GM10847 (cell line): Measurements from ENCODE around the gene SDK1.

Source experiments
- POLR2A ChIP-seq: IDR thresholded peaks from 2 replicates; pipeline ENCODE4 v1.6.1; 2011; ENCODE audit not compliant: insufficient read length; ENCODE audit errors: extremely low read depth

The SDK1 gene

DNA sequence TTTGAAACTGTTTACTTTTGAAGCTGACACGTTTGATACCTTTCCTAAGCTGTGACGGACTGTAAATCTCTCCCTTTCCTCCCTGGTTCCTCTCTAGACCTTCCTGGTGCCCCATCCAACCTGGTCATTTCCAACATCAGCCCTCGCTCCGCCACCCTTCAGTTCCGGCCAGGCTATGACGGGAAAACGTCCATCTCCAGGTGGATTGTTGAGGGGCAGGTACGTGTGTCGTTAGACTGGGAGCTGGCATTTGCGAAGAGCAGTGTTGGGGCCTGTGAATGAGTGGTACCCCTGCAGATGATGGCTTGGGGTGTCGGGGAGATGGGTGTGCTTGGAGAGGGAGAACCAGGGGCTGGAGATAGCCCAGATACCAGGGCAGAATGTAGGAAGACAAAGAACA lies 778.3 kb downstream of the SDK1 start:
- TF ChIP-seq POLR2A = no peak

DNA sequence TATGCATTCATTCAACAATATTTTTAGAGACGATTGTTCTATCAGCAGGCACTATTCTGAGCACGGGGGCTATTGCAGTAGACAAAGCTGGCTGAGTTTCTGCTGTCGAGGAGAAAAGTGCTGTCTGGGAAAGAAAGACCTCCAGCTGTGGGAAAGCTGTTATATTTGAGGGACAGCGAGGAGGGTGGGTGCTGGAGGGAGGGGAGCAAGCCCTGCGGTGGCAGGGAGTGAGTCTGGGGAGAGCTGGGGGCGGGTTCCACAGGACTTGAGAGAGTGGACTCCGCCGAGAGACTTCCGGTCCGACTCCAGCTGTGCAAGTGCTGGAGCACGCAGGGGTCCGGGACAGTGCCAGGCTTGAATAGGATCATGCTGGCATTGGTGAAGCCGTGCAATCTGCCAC lies 778.9 kb downstream of the SDK1 start:
- no peak for TF ChIP-seq POLR2A

DNA sequence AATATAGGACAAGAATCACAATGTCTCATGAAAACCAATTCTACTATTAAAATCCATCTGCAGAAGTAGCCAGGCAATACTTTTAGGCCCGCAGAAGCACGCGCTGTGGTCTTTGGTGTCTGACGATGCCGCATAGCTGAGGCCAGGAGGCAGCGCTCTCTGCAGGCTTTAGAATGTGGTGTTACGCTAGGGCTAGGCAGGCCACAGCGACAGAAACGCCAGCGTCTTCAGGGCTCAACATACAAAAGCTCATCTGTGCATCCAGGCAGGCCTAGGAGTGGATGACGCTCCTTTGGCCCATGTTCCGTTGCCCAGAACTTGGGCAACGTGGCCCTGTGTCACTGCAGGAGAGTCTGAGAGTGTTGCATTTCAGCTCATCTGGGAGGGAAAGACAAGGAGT lies 779.9 kb downstream of the SDK1 start:
- TF ChIP-seq POLR2A = no peak

DNA sequence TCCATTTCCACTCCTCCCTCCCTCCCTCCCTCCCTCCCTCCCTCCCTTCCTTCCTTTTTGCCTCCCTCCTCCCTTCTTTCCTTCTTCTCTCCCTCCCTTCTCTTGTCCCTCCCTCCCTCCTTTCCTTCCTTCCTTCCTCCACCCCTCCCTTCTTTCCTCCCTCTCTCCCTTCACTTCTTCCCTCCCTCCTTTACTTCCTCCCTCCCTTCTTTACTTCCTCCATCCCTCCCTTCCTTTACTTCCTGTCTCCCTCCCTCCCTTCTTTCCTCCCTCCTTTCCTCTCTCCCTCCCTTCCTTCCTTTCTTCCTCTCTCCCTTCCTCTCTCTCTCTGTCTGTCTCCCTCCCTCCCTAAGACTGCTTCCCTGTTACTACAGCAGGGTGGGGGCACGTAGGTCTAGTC lies 782.5 kb downstream of the SDK1 start:
- no peak for TF ChIP-seq POLR2A

DNA sequence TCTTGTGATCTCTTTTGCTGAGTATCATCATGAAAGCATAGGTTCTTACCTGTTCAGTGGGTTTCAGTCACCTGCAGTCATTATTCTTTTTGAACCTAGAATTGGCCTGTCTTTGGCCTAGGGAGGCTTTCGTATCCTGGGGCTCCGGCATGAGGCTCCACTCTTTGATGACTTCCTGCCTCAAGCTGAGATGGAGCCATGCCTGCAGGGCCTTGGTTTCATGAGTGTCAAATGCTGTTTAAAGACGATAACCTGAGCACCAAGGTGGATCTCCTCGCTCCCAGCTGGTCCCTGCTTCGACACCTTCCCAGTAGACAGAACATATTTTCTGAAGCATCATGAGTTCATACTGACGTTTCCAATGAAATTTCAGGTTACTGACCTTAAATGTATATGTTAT lies 783.2 kb downstream of the SDK1 start:
- no peak for TF ChIP-seq POLR2A

DNA sequence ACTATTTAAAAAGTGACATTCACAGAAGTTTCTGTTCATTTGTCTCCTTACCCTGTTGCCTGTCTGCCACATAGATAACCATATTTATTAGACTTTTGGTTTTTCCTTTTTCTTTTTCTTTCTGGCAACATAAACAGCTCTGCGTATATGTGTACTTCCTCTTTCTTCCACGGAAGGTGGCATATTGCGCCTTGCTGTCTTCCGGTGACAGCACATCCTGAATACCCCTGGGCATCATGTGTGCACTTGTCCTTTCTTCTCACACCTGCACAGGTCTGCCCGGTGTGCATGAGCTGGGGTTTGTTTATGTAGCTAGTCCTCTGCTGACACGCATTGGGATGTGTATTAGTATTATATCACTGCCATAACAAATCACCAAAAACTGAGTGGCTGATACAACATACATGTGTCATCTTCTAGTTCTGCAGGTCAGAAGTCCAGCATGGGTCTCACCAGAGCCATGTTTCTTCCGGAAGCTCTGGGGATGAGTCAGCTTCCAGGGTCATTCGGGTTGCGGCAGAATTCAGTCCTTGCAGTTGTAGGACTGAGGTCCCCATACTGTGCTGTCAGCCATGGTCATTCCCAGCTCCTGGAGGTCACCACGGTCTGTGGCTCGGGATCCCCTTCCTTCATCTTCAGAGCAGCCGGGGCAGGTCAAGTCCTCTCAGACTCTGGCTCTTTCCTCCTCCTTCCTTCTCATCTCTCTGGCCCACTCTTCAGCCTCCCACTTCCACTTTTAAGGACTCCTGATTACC lies 785.1 kb downstream of the SDK1 start:
- TF ChIP-seq POLR2A = no peak

DNA sequence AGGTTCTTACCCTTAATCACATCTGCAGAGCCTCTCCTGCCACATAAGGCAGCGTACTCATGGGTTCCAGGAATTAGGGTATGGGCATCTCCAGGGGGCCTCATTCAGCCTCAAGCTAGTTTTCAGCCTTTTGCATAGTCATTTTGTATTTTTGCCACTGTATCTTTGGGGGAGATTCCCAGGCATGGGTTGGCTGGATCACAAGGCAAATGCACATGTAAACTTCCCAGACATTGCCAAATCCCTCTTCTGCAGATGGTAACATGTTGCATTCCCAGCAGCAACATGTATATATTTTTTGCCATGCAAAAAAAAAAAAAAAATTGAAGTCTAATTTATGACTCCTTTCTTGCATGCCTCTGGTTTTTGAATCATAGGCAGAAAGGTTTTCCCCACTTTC lies 785.7 kb downstream of the SDK1 start:
- TF ChIP-seq POLR2A = no peak

DNA sequence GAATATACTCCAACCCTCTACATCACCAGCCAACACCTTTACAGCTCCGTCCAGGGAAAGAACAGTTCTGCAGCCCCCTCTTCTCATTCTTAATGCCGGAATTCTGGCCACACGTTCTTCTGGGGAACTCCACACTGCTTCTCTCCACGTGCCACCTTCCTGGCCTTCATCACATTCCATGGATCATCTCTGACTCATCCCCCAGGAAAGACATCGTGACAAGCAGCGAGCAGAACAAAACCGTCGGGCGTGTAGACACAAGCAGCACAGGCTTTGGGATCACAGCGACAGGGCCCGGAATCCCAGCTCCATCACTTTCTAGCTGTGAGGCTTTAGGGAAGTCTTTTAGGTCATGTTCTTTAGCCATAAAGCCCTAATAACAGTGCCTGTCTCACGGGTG lies 790.7 kb downstream of the SDK1 start:
- no peak for TF ChIP-seq POLR2A

DNA sequence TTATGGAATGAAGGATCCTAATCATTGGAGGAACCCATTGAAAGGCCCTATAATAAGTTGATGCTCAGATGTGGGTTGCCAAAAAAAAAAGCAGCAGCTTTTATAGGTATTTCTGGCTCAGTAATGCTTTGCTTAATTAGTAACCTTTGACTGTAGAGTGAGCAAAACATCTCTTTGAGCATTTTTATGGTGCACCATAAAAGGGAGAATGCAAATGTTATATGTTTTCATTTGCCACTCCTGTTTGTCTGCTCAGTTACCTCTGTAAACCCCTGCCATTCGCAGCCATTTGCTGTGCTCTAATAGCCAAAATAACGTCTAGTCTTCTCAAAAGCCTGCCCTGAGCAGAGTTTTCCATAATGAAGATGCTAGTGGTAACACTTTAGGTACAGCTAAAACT lies 792.0 kb downstream of the SDK1 start:
- no peak for TF ChIP-seq POLR2A

DNA sequence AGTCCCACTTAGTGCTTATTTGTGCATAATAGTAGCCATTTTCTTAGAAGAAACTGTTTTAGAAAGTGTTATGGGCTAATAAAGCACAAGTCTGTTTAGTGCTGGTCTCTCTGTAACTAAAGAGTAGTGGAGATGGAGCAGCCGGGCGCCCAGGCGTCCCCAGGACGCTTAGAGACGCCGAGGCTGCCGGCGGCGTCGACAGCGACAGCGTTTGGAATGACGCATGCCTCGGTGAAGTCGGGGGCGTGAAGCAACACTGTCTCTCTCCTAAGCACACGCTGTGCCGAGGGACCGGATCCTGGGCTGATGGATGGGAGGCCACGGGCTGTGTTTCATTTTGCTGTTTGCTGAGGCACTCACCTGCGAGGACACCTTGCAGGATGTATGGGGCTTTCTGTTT lies 792.4 kb downstream of the SDK1 start:
- no peak for TF ChIP-seq POLR2A

DNA sequence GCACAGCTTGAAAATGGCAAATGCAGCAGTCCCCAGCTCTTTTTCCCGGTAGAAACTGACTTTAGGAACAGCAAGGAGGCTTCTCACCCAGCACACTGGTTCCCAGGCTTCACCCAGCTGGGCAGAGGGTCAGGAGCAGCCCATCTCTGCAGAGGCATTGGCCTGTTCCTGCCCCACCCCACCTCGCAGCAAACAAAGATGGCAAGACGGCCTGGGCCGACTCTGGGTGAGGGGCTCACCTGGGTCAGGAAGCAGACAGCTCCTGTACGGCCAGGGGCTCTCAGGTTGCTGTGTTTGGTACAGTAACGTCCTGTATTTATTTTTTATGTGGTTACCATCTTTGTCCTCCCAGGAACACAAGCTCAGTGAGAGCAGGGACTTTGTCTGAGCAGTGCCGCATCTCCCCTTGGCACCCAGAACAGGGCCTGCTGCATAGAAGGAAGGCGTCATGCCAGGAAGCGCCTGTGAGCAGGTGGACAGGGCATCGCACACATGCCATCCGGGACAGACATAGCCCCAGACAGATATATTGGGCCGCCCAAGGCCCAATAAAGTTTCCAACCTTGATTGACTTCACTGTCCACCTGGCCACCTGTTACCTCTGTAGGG lies 796.1 kb downstream of the SDK1 start:
- no peak for TF ChIP-seq POLR2A

DNA sequence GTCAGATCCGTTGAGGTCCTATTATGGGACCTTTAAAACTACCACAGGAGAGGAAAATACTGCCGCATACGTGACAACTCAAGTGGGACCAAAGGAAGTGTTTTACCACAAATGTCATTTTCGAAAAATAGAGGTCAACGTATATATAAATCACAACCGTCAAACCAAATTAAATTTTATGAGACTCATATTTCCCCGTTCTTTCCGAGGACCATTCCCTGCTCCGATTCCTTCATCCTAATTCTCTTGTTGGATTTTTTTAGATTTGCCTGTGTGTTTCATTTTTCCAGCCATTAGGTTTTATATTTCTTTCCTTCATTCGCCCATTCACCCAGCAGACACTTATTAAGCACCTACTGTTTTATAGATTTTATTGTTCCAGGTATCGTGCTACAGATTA lies 797.1 kb downstream of the SDK1 start:
- TF ChIP-seq POLR2A = no peak

DNA sequence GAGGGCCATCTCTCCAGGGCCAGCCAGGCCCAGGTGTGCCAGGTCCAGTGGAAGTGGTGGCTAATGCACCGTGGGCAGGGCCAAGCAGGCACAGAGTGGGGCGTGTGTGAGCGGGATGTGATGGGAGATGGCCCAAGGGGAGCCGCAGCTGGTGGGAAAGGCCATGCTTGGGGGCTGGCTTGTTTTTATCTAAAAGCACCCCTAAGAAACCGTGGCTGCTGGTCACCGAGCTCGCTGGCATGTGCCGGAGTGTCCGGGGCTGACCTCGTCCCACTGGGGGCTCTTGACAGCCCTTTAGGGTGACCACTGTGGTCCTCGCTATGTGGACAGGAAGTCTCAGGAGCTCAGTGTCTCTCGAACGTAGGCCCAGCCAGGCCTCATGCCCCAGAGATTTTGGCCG lies 798.6 kb downstream of the SDK1 start:
- TF ChIP-seq POLR2A = no peak

DNA sequence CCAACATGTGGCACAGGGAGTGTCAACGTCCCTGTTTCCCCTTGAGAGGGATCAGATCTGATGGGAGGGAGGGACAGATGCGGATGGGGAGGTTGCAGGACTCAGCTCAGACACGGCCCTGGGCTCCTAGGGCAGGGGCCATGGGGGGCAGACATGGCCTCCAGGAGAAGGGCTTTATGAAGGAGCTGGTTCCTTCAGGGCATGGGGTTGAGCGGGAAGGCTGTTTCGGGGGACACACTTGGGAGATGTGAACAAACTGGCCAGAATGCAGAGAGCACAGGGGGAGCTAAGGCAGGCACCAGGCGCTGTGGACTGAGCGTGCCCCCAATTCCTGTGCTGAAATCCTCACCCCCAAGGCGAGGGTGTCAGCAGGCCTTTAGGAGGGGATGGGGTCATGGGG lies 799.1 kb downstream of the SDK1 start:
- no peak for TF ChIP-seq POLR2A

DNA sequence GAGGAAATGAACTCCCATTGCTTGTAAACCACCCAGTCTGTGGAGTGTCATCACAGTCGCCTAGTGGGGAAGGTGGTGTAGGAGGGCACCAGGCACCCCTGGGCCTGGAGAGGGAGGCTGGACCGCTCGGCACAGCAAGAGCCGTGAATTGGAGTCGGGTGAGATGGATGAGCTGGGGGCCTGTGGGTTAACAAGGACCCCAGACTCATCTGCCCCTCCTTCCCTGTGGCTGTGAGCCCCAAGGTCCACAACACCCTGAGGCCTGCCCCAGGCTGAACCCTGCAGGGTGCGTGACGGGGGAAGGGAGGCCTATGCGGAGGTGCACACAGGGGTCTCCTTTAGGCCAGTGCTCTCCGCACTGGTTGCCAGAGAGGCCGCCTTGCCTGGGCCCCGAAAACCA lies 799.6 kb downstream of the SDK1 start:
- TF ChIP-seq POLR2A = no peak

DNA sequence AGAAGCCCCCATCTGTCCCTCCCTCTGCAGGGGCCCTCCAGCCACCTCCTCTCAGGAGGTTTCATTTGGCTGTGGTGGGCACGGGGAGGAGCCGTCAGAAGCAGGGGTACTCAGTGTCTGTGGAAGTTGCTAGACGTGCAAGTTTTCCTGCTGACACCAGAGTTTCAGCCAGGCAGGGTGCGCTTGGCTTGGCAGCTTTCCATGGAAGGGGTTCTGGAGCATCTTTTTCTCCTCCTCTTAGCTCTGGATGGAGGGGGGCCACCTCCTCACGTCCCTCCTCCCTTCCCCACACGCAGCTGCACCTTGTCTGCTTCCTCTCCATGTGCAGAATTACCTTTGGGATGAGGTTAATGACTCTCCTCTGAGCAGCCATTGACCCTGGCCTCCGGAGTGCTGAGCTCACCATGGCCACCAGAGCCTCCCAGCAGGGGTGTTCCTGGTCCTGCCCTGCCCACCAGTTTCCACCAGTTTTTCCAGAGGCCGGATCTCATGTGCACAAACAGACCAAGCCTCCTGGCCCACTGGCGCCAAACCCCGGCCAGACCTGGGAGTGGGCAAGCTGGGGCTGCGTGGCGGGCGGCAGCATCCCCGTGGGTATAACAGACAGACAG lies 801.3 kb downstream of the SDK1 start:
- TF ChIP-seq POLR2A = no peak
